ENCODE measurements around the gene RIC8A.
"Not testable (repeated sequence)": the region's sequence is repeated elsewhere in the genome, so short reads cannot be mapped to it uniquely, and the experiment has no call there.

RIC8A gene

GRCh38 chr11:210122-210802, 2.8 kb downstream of the RIC8A start:
- Mint-ChIP-seq H3K36me3 (peaks cover 5% of the 10 kb centered on the region), H3K27ac (peak overlapping the region; percentile 89), H3K27me3 (no peaks in the 10 kb centered on the region), H3K4me3 (peak overlapping the region; percentile 100), H3K9me3 (ENCODE audit: low read depth) (no peaks in the 10 kb centered on the region), H3K4me1 (ENCODE audit: low read depth) (peaks cover 22% of the 10 kb centered on the region)

GRCh38 chr11:210803-211180, 3.3 kb downstream of the RIC8A start:
- Mint-ChIP-seq H3K4me1 (ENCODE audit: low read depth) (peaks cover 16% of the 10 kb centered on the region), H3K27me3 (no peaks in the 10 kb centered on the region), H3K36me3 (peaks cover 5% of the 10 kb centered on the region), H3K4me3 (peak overlapping the region; percentile 100), H3K9me3 (ENCODE audit: low read depth) (no peaks in the 10 kb centered on the region), H3K27ac (peak overlapping the region; percentile 86)

GRCh38 chr11:211295-211694, 3.8 kb downstream of the RIC8A start:
- no peaks in the 10 kb centered on the region for H3K9me3 Mint-ChIP-seq (ENCODE audit: low read depth)
- H3K4me3 Mint-ChIP-seq = peak overlapping the region; percentile 61
- H3K27ac Mint-ChIP-seq = peak overlapping the region; percentile 86

GRCh38 chr11:211741-212140, 4.2 kb downstream of the RIC8A start:
- Mint-ChIP-seq H3K4me1 (ENCODE audit: low read depth) (peaks cover 12% of the 10 kb centered on the region), H3K36me3 (peaks cover 5% of the 10 kb centered on the region), H3K9me3 (ENCODE audit: low read depth) (no peaks in the 10 kb centered on the region), H3K4me3 (peak overlapping the region; percentile 61), H3K27ac (peak overlapping the region; percentile 86), H3K27me3 (no peaks in the 10 kb centered on the region)

More at GRCh38 chr11:211295-211694, 3.8 kb downstream of the RIC8A start:
- Mint-ChIP-seq H3K27me3 (no peaks in the 10 kb centered on the region), H3K4me1 (ENCODE audit: low read depth) (peaks cover 12% of the 10 kb centered on the region), H3K36me3 (peaks cover 5% of the 10 kb centered on the region)

- Mint-ChIP-seq H3K9me3 (ENCODE audit: low read depth) (no peaks in the 10 kb centered on the region), H3K4me3 (no peak overlapping the region), H3K27ac (no peak overlapping the region), H3K4me1 (ENCODE audit: low read depth) (peaks cover 12% of the 10 kb centered on the region), H3K27me3 (no peaks in the 10 kb centered on the region), H3K36me3 (peaks cover 5% of the 10 kb centered on the region)
Observed at GRCh38 chr11:212150-213100, 4.9 kb downstream of the RIC8A start.

GRCh38 chr11:213111-213510, 5.6 kb downstream of the RIC8A start:
- no peaks in the 10 kb centered on the region for H3K9me3 Mint-ChIP-seq (ENCODE audit: low read depth)
- no peak overlapping the region for H3K27ac Mint-ChIP-seq
- no peak overlapping the region for H3K4me3 Mint-ChIP-seq
- peaks cover 15% of the 10 kb centered on the region for H3K4me1 Mint-ChIP-seq (ENCODE audit: low read depth)
- H3K27me3 Mint-ChIP-seq = no peaks in the 10 kb centered on the region
- peaks cover 5% of the 10 kb centered on the region for H3K36me3 Mint-ChIP-seq

- H3K36me3 Mint-ChIP-seq = peaks cover 5% of the 10 kb centered on the region
Observed at GRCh38 chr11:214083-214482, 6.6 kb downstream of the RIC8A start.

GRCh38 chr11:215581-216037, 8.1 kb downstream of the RIC8A start:
- Mint-ChIP-seq H3K4me1 (ENCODE audit: low read depth) (peaks cover 8% of the 10 kb centered on the region), H3K9me3 (ENCODE audit: low read depth) (no peaks in the 10 kb centered on the region), H3K27me3 (no peaks in the 10 kb centered on the region), H3K4me3 (no peak overlapping the region), H3K36me3 (peaks cover 5% of the 10 kb centered on the region), H3K27ac (peak overlapping the region; percentile 58)

More at GRCh38 chr11:214083-214482, 6.6 kb downstream of the RIC8A start:
- no peak overlapping the region for H3K4me3 Mint-ChIP-seq
- H3K27ac Mint-ChIP-seq = no peak overlapping the region
- no peaks in the 10 kb centered on the region for H3K9me3 Mint-ChIP-seq (ENCODE audit: low read depth)
- H3K4me1 Mint-ChIP-seq (ENCODE audit: low read depth) = peaks cover 15% of the 10 kb centered on the region
- no peaks in the 10 kb centered on the region for H3K27me3 Mint-ChIP-seq

GRCh38 chr11:216081-216974, 8.8 kb downstream of the RIC8A start:
- Mint-ChIP-seq H3K4me1 (ENCODE audit: low read depth) (peaks cover 6% of the 10 kb centered on the region), H3K27ac (peak overlapping the region; percentile 58)

GRCh38 chr11:217704-218103, 10.2 kb downstream of the RIC8A start:
- peaks cover 2% of the 10 kb centered on the region for H3K36me3 Mint-ChIP-seq
- peak overlapping the region; percentile 23 for H3K27ac Mint-ChIP-seq
- no peaks in the 10 kb centered on the region for H3K27me3 Mint-ChIP-seq
- H3K4me1 Mint-ChIP-seq (ENCODE audit: low read depth) = peaks cover 4% of the 10 kb centered on the region
- H3K9me3 Mint-ChIP-seq (ENCODE audit: low read depth) = no peaks in the 10 kb centered on the region
- no peak overlapping the region for H3K4me3 Mint-ChIP-seq

More at GRCh38 chr11:216081-216974, 8.8 kb downstream of the RIC8A start:
- Mint-ChIP-seq H3K36me3 (peaks cover 5% of the 10 kb centered on the region), H3K9me3 (ENCODE audit: low read depth) (no peaks in the 10 kb centered on the region), H3K4me3 (no peak overlapping the region), H3K27me3 (no peaks in the 10 kb centered on the region)

GRCh38 chr11:218815-219593, 11.5 kb downstream of the RIC8A start:
- Mint-ChIP-seq H3K27me3 (no peaks in the 10 kb centered on the region), H3K36me3 (no peaks in the 10 kb centered on the region), H3K4me1 (ENCODE audit: low read depth) (peaks cover 4% of the 10 kb centered on the region), H3K4me3 (no peak overlapping the region), H3K9me3 (ENCODE audit: low read depth) (no peaks in the 10 kb centered on the region), H3K27ac (no peak overlapping the region)

- not testable (repeated sequence) for H3K4me3 Mint-ChIP-seq; H3K36me3 Mint-ChIP-seq; H3K27me3 Mint-ChIP-seq; H3K27ac Mint-ChIP-seq; H3K4me1 Mint-ChIP-seq (ENCODE audit: low read depth); H3K9me3 Mint-ChIP-seq (ENCODE audit: low read depth)
Observed at GRCh38 chr11:220641-221215, 13.2 kb downstream of the RIC8A start.

- Mint-ChIP-seq H3K4me3 (no peak overlapping the region), H3K36me3 (no peaks in the 10 kb centered on the region)
Observed at GRCh38 chr11:221539-221938, 14.0 kb downstream of the RIC8A start.

More at GRCh38 chr11:221539-221938, 14.0 kb downstream of the RIC8A start:
- Mint-ChIP-seq H3K27ac (no peak overlapping the region), H3K27me3 (no peaks in the 10 kb centered on the region), H3K4me1 (ENCODE audit: low read depth) (peaks cover 11% of the 10 kb centered on the region), H3K9me3 (ENCODE audit: low read depth) (no peaks in the 10 kb centered on the region)
